IgD-negative memory B cell (primary cell): Measurements from ENCODE around the gene TRMT2A. TPM values are rescaled to one million over a fixed set of nuclear protein-coding genes. Genes with fewer than 3 reads are reported as not detected.
A peak's percentile ranks its signal among the peaks of the same experiment; 100 is the strongest.

Experiments
- H3K27ac Mint-ChIP-seq, 3 donors: one replicate each; pipeline ENCODE4 v1.8.0; 2020 to 2022; ENCODE audit warnings: mild to moderate bottlenecking in 3 of 3, mixed read lengths in 3 of 3, moderate library complexity in 1 of 3
- H3K27me3 Mint-ChIP-seq: one replicate; pipeline ENCODE4 v1.8.0; 2021; ENCODE audit warnings: mixed read lengths
- H3K36me3 Mint-ChIP-seq: one replicate; pipeline ENCODE4 v1.8.0; 2020; ENCODE audit warnings: mild to moderate bottlenecking, mixed read lengths
- H3K4me1 Mint-ChIP-seq, 3 donors: one replicate each; pipeline ENCODE4 v1.8.0; 2020 to 2022; ENCODE audit warnings: mixed read lengths in 3 of 3, mild to moderate bottlenecking in 1 of 3
- H3K4me3 Mint-ChIP-seq, 4 donors: one replicate each; pipeline ENCODE4 v1.8.0; 2020 to 2022; ENCODE audit warnings: mild to moderate bottlenecking in 4 of 4, mixed read lengths in 4 of 4, moderate library complexity in 3 of 4
- H3K9me3 Mint-ChIP-seq, 3 donors: one replicate each; pipeline ENCODE4 v1.8.0; 2020 to 2021; ENCODE audit warnings: mixed read lengths in 3 of 3, mild to moderate bottlenecking in 1 of 3
- polyA plus RNA-seq: library from polyadenylated mRNA; unstranded; fragments of 300-500 nt; fragmentation: Illumina TruSeq; gene quantifications from one replicate; pipeline ENCODE4 v1.2.3, GENCODE V29; 2021

TRMT2A gene
- polyA plus RNA-seq, 1 donor from 2014 or later, result 33.7 TPM

GRCh38 chr22:20111689-20112622 is 5.1 kb downstream of the TRMT2A start:
- Mint-ChIP-seq H3K27ac (peak overlapping the region; percentile 47 to 88 (median 76)), H3K4me1 (peaks cover 0 to 14% (median 7%) of the 10 kb centered on the region in 3 donors), H3K9me3 (no peaks in the 10 kb centered on the region), H3K27me3 (no peaks in the 10 kb centered on the region), H3K36me3 (no peaks in the 10 kb centered on the region), H3K4me3 (peak overlapping the region in 2 of 4 donors; percentile 58 to 67)

- H3K4me3 Mint-ChIP-seq, result peak overlapping the region in 1 of 4 donors; percentile 58
- H3K4me1 Mint-ChIP-seq, result peaks cover 0 to 12% (median 5%) of the 10 kb centered on the region in 3 donors
- peak overlapping the region in 1 of 3 donors; percentile 88 for H3K27ac Mint-ChIP-seq
- no peaks in the 10 kb centered on the region for H3K27me3 Mint-ChIP-seq
- no peaks in the 10 kb centered on the region for H3K36me3 Mint-ChIP-seq
- no peaks in the 10 kb centered on the region for H3K9me3 Mint-ChIP-seq
Observed at GRCh38 chr22:20111045-20111688, 5.9 kb downstream of the TRMT2A start.

GRCh38 chr22:20110359-20110985 is 6.6 kb downstream of the TRMT2A start:
- H3K27me3 Mint-ChIP-seq, result no peaks in the 10 kb centered on the region
- peak overlapping the region in 1 of 4 donors; percentile 58 for H3K4me3 Mint-ChIP-seq
- no peaks in the 10 kb centered on the region for H3K36me3 Mint-ChIP-seq
- H3K27ac Mint-ChIP-seq, result peak overlapping the region in 1 of 3 donors; percentile 88
- no peaks in the 10 kb centered on the region for H3K9me3 Mint-ChIP-seq
- peaks cover 0 to 12% (median 5%) of the 10 kb centered on the region in 3 donors for H3K4me1 Mint-ChIP-seq

- Mint-ChIP-seq H3K4me3 (no peak overlapping the region), H3K4me1 (peaks cover 0 to 10% (median 2%) of the 10 kb centered on the region in 3 donors), H3K9me3 (no peaks in the 10 kb centered on the region), H3K36me3 (no peaks in the 10 kb centered on the region), H3K27ac (no peak overlapping the region), H3K27me3 (no peaks in the 10 kb centered on the region)
Observed at GRCh38 chr22:20109411-20110358, 7.3 kb downstream of the TRMT2A start.

GRCh38 chr22:20108757-20109230 is 8.2 kb downstream of the TRMT2A start:
- Mint-ChIP-seq H3K36me3 (no peaks in the 10 kb centered on the region), H3K27me3 (no peaks in the 10 kb centered on the region), H3K4me1 (peaks cover 0 to 9% (median 2%) of the 10 kb centered on the region in 3 donors), H3K9me3 (no peaks in the 10 kb centered on the region), H3K27ac (peak overlapping the region in 2 of 3 donors; percentile 21 to 23), H3K4me3 (no peak overlapping the region)

GRCh38 chr22:20107951-20108756 is 8.9 kb downstream of the TRMT2A start:
- H3K4me3 Mint-ChIP-seq, result no peak overlapping the region
- peaks cover 0 to 9% (median 2%) of the 10 kb centered on the region in 3 donors for H3K4me1 Mint-ChIP-seq
- H3K36me3 Mint-ChIP-seq, result no peaks in the 10 kb centered on the region
- no peaks in the 10 kb centered on the region for H3K27me3 Mint-ChIP-seq
- peak overlapping the region in 1 of 3 donors; percentile 23 for H3K27ac Mint-ChIP-seq
- no peaks in the 10 kb centered on the region for H3K9me3 Mint-ChIP-seq

- Mint-ChIP-seq H3K9me3 (no peaks in the 10 kb centered on the region), H3K4me1 (peaks cover 0 to 9% (median 2%) of the 10 kb centered on the region in 3 donors), H3K4me3 (no peak overlapping the region), H3K36me3 (no peaks in the 10 kb centered on the region), H3K27me3 (no peaks in the 10 kb centered on the region), H3K27ac (no peak overlapping the region)
Observed at GRCh38 chr22:20107471-20107901, 9.5 kb downstream of the TRMT2A start.

- peaks cover 0 to 7% (median 0%) of the 10 kb centered on the region in 3 donors for H3K4me1 Mint-ChIP-seq
- no peaks in the 10 kb centered on the region for H3K27me3 Mint-ChIP-seq
- no peaks in the 10 kb centered on the region for H3K36me3 Mint-ChIP-seq
- no peak overlapping the region for H3K4me3 Mint-ChIP-seq
- H3K9me3 Mint-ChIP-seq, result no peaks in the 10 kb centered on the region
- no peak overlapping the region for H3K27ac Mint-ChIP-seq
Observed at GRCh38 chr22:20106849-20107237, 10.2 kb downstream of the TRMT2A start.

- Mint-ChIP-seq H3K4me1 (peaks cover 0 to 6% (median 0%) of the 10 kb centered on the region in 3 donors), H3K9me3 (no peaks in the 10 kb centered on the region), H3K27ac (no peak overlapping the region), H3K4me3 (no peak overlapping the region), H3K27me3 (no peaks in the 10 kb centered on the region), H3K36me3 (no peaks in the 10 kb centered on the region)
Observed at GRCh38 chr22:20106205-20106848, 10.7 kb downstream of the TRMT2A start.

GRCh38 chr22:20105456-20106204 is 11.4 kb downstream of the TRMT2A start:
- no peak overlapping the region for H3K27ac Mint-ChIP-seq
- H3K4me3 Mint-ChIP-seq, result no peak overlapping the region
- peaks cover 0 to 2% (median 0%) of the 10 kb centered on the region in 3 donors for H3K4me1 Mint-ChIP-seq
- no peaks in the 10 kb centered on the region for H3K9me3 Mint-ChIP-seq
- no peaks in the 10 kb centered on the region for H3K36me3 Mint-ChIP-seq
- no peaks in the 10 kb centered on the region for H3K27me3 Mint-ChIP-seq

- no peaks in the 10 kb centered on the region for H3K36me3 Mint-ChIP-seq
- H3K4me3 Mint-ChIP-seq, result peak overlapping the region in 1 of 4 donors; percentile 47
- peaks cover 0 to 2% (median 0%) of the 10 kb centered on the region in 3 donors for H3K4me1 Mint-ChIP-seq
Observed at GRCh38 chr22:20102203-20102780, 14.7 kb downstream of the TRMT2A start.

GRCh38 chr22:20101638-20102037 is 15.4 kb downstream of the TRMT2A start:
- Mint-ChIP-seq H3K27ac (no peak overlapping the region), H3K27me3 (no peaks in the 10 kb centered on the region), H3K36me3 (peaks cover 6% of the 10 kb centered on the region), H3K4me3 (peak overlapping the region in 1 of 4 donors; percentile 37), H3K4me1 (peaks cover 0 to 1% (median 0%) of the 10 kb centered on the region in 3 donors), H3K9me3 (no peaks in the 10 kb centered on the region)

More at GRCh38 chr22:20102203-20102780, 14.7 kb downstream of the TRMT2A start:
- Mint-ChIP-seq H3K27ac (no peak overlapping the region), H3K27me3 (no peaks in the 10 kb centered on the region), H3K9me3 (no peaks in the 10 kb centered on the region)
